Adipocyte (in vitro differentiated cells): Measurements from ENCODE around the gene SLC22A3.
"Not testable (repeated sequence)": the region's sequence is repeated elsewhere in the genome, so short reads cannot be mapped to it uniquely, and the experiment has no call there.

Source experiments
- DNase-seq: peaks from one replicate; pipeline ENCODE4 v3.0.0-alpha.2; 2015; ENCODE audit warnings: low read depth
- H3K27me3 ChIP-seq: replicated peaks from 2 replicates; pipeline ENCODE4 v1.7.0; 2013; ENCODE audit warnings: mild to moderate bottlenecking, low read length, moderate library complexity; ENCODE audit not compliant: control insufficient read depth, insufficient read depth
- H3K36me3 ChIP-seq: 2 replicates; pipeline ENCODE4 v1.7.0; 2013; ENCODE audit warnings: low read length, mild to moderate bottlenecking, moderate library complexity; ENCODE audit not compliant: control insufficient read depth, insufficient read depth, severe bottlenecking
- H3K4me1 ChIP-seq: 2 replicates; pipeline ENCODE4 v1.7.0; 2013; ENCODE audit warnings: mild to moderate bottlenecking, low read length, moderate library complexity; ENCODE audit not compliant: control insufficient read depth, insufficient read depth
- H3K4me3 ChIP-seq: 2 replicates; pipeline ENCODE4 v1.7.0; 2013; ENCODE audit warnings: mild to moderate bottlenecking, low read length, moderate library complexity
- H3K9ac ChIP-seq: 2 replicates; pipeline ENCODE4 v1.7.0; 2013; ENCODE audit warnings: mild to moderate bottlenecking, low read length, moderate library complexity
- H3K9me3 ChIP-seq: 2 replicates; pipeline ENCODE4 v1.7.0; 2013; ENCODE audit warnings: mild to moderate bottlenecking, low read length, moderate library complexity; ENCODE audit not compliant: control insufficient read depth

SLC22A3 gene

DNA sequence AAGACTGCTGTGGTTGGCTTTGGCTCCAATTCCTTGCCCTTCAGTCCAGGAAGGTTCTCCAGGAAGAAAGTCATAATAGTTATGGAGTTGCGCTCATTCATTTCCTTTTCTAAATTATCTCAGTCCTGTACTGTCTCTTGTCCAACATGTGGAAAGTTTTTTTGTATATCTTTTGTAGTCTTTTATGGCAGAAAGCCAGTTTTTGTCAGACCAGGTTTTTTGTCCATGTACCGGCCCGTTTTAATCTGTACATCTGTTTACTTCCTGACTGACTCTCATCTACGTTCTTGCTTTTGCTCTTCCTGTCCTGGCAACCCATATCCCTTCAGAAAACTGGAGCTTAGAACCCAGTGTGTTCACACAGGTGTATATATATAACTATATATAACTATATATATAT is 127.9 kb downstream of the SLC22A3 start:
- H3K36me3 ChIP-seq, H3K9me3 ChIP-seq, H3K27me3 ChIP-seq, H3K4me3 ChIP-seq, DNase-seq, H3K9ac ChIP-seq: not testable (repeated sequence)
- H3K4me1 ChIP-seq = peaks cover 13% of the 10 kb centered on the region

DNA sequence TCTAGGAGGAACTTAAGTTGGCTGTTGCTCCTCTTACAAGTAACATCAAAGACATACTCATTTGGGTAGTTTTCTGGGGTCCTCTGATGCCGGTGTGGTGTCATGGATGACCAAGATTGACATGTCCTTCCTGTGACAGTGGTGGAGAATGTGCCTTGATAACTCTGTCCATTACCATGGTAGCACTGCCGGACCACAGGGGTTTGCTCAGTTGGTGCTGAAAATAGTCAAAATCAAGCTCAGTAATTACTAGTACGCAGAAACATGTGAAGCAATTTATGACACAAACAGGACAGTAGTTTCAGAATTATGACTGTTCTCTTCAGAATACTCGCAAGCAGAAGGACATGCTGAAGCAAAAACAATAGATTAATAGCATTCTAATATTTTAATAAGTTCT is 128.9 kb downstream of the SLC22A3 start:
- peaks cover 13% of the 10 kb centered on the region for H3K4me1 ChIP-seq
- DNase-seq, H3K4me3 ChIP-seq, H3K9ac ChIP-seq, H3K9me3 ChIP-seq, H3K36me3 ChIP-seq, H3K27me3 ChIP-seq: not testable (repeated sequence)

DNA sequence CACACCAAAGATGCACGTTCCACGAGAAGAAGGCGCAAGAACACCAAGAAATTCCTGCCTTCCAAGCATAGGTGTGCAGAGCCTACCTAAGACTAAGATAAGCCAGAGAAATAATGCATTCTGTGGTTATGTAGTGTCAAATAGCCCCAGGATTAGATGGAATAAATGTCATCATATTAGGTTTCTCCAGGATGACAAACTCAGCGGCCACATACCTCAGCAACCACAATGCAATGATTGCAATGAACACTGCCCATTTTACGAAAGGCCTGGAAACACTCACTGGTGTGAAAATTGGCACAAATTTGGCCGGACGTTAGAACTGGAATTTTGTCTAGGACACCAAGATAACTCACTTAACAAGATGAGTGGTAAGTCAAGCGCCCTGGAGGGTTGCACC is 129.7 kb downstream of the SLC22A3 start:
- no peaks in the 10 kb centered on the region for H3K27me3 ChIP-seq
- H3K36me3 ChIP-seq = peaks cover 3% of the 10 kb centered on the region
- no peak overlapping the region for H3K4me3 ChIP-seq
- H3K9me3 ChIP-seq = peaks cover 3% of the 10 kb centered on the region
- H3K9ac ChIP-seq = no peak overlapping the region
- peaks cover 10% of the 10 kb centered on the region for H3K4me1 ChIP-seq
- no peak for DNase-seq

GRCh38 chr6:160487116-160487515 is 138.9 kb downstream of the SLC22A3 start:
- Histone ChIP-seq H3K36me3 (peaks cover 8% of the 10 kb centered on the region), H3K9ac (no peak overlapping the region), H3K4me3 (no peak overlapping the region), H3K4me1 (no peaks in the 10 kb centered on the region), H3K27me3 (no peaks in the 10 kb centered on the region), H3K9me3 (no peaks in the 10 kb centered on the region)
- DNase-seq = no peak

DNA sequence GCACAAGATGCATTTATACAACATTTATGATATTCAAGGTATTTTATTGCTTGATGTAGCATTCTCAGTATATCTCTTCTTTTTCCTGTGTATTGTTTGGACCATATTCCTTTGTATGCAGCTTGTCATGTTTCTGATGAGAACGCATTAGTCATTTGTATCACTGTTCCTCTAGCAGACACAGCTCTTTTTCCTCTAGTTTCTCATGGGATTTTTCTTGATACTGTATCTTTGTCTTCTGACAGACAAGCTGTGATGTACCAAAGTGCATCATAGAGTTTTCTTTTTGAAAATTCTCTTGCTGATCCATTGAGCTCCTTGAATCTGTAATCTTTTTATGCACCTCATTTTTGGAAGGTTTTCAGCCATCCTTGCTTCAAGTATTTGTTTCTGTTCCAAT is 140.9 kb downstream of the SLC22A3 start:
- Histone ChIP-seq H3K4me1 (no peaks in the 10 kb centered on the region), H3K9ac (no peak overlapping the region), H3K27me3 (no peaks in the 10 kb centered on the region), H3K36me3 (no peaks in the 10 kb centered on the region), H3K9me3 (no peaks in the 10 kb centered on the region), H3K4me3 (no peak overlapping the region)
- DNase-seq = no peak

GRCh38 chr6:160494576-160494975 is 146.4 kb downstream of the SLC22A3 start:
- no peaks in the 10 kb centered on the region for H3K4me1 ChIP-seq
- no peak for DNase-seq
- no peak overlapping the region for H3K9ac ChIP-seq
- H3K36me3 ChIP-seq = no peaks in the 10 kb centered on the region
- no peak overlapping the region for H3K4me3 ChIP-seq
- no peaks in the 10 kb centered on the region for H3K27me3 ChIP-seq
- no peaks in the 10 kb centered on the region for H3K9me3 ChIP-seq

GRCh38 chr6:160500639-160501038 is 152.5 kb downstream of the SLC22A3 start:
- Histone ChIP-seq H3K36me3 (no peaks in the 10 kb centered on the region), H3K4me3 (no peak overlapping the region), H3K27me3 (no peaks in the 10 kb centered on the region), H3K9me3 (peaks cover 17% of the 10 kb centered on the region), H3K9ac (no peak overlapping the region), H3K4me1 (no peaks in the 10 kb centered on the region)
- no peak for DNase-seq
